Fibroblast of lung (primary cell): ENCODE measurements around the gene ANXA6. TPM values are rescaled to one million over a fixed set of nuclear protein-coding genes. Genes with fewer than 3 reads are reported as not detected.

ENCODE experiments used
- DNase-seq, 2 donors: peaks; one replicate each; pipeline versions ENCODE4 v3.0.0 to v3.0.0-alpha.2; 2010; ENCODE audit warnings: low read depth in 2 of 2
- H2AFZ ChIP-seq: 2 replicates; pipeline ENCODE4 v1.5.1; 2012; ENCODE audit warnings: low read length, control low read depth, inconsistent platforms
- H3K27ac ChIP-seq: 2 replicates; pipeline ENCODE4 v1.5.1; 2011; ENCODE audit warnings: low read length, control low read depth; ENCODE audit not compliant: insufficient read depth
- H3K27me3 ChIP-seq: 2 replicates; pipeline ENCODE4 v1.5.1; 2011; ENCODE audit warnings: mild to moderate bottlenecking, low read length; ENCODE audit not compliant: control insufficient read depth, insufficient read depth
- H3K36me3 ChIP-seq: 2 replicates; pipeline ENCODE4 v1.5.1; 2011; ENCODE audit warnings: low read length; ENCODE audit not compliant: control insufficient read depth, insufficient read depth
- H3K4me1 ChIP-seq: 2 replicates; pipeline ENCODE4 v1.5.1; 2011; ENCODE audit warnings: low read length; ENCODE audit not compliant: control insufficient read depth, insufficient read depth; ENCODE audit errors: extremely low read depth
- H3K4me2 ChIP-seq: 2 replicates; pipeline ENCODE4 v1.5.1; 2011; ENCODE audit warnings: low read length, control low read depth; ENCODE audit not compliant: insufficient read depth; ENCODE audit errors: extremely low read depth
- H3K4me3 ChIP-seq, 4 experiments: fragments of 200-600 bp in 1 of 4; sonication (generic) in 1 of 4; replicated peaks in 1 of 4; 2 replicates each; pipeline ENCODE4 v1.5.1; 2011 to 2016; ENCODE audit warnings: low read length in 4 of 4, low read depth in 3 of 4, mild to moderate bottlenecking in 3 of 4, control low read depth in 2 of 4, inconsistent platforms in 1 of 4, mixed read lengths in 1 of 4; ENCODE audit not compliant: insufficient read depth in 1 of 4; ENCODE audit errors: control extremely low read depth in 1 of 4
- H3K79me2 ChIP-seq: 2 replicates; pipeline ENCODE4 v1.5.1; 2012; ENCODE audit warnings: mild to moderate bottlenecking, low read length, inconsistent platforms; ENCODE audit not compliant: control insufficient read depth, insufficient read depth
- H3K9ac ChIP-seq: 2 replicates; pipeline ENCODE4 v1.5.1; 2011; ENCODE audit warnings: mild to moderate bottlenecking, low read length, control low read depth; ENCODE audit not compliant: insufficient read depth
- H3K9me3 ChIP-seq: 2 replicates; pipeline ENCODE4 v1.5.1; 2012; ENCODE audit warnings: low read depth, low read length; ENCODE audit not compliant: control insufficient read depth, insufficient read depth
- H4K20me1 ChIP-seq: 2 replicates; pipeline ENCODE4 v1.5.1; 2011; ENCODE audit warnings: low read length; ENCODE audit not compliant: control insufficient read depth, insufficient read depth; ENCODE audit errors: extremely low read depth
- EZH2 ChIP-seq: IDR thresholded peaks from 2 replicates; pipeline ENCODE4 v1.5.1; 2012; ENCODE audit warnings: low read length, control low read depth, mild to moderate bottlenecking; ENCODE audit errors: missing control alignments
- polyA minus RNA-seq: library from RNA; depleted of rRNA, polyadenylated mRNA; stranded (reverse); fragments of >200 nt; gene quantifications from 2 replicates; pipeline ENCODE4 v1.2.3, GENCODE V29; 2011; ENCODE audit warnings: low replicate concordance
- polyA plus RNA-seq, 2 donors: library from polyadenylated mRNA; depleted of rRNA in 1 of 2; stranded (reverse) in 1 of 2; unstranded in 1 of 2; fragments of >200 nt; gene quantifications; 2 replicates each; pipeline ENCODE4 v1.2.1, GENCODE V29; 2011 to 2012; ENCODE audit warnings: missing spikeins in 1 of 2
- total RNA-seq: library from RNA; depleted of rRNA; stranded (reverse); fragments of >200 nt; gene quantifications from 2 replicates; pipeline ENCODE4 v1.2.1, GENCODE V29; 2014
- TF ChIP-seq, protein P1 (sequence below), 2 donors: IDR thresholded peaks in 1 of 2; conservative IDR thresholded peaks in 1 of 2; 1 replicate in 1 of 2; 2 replicates in 1 of 2; pipeline ENCODE4 v1.5.1; 2011 to 2012; ENCODE audit warnings: low read length in 2 of 2, control low read depth in 1 of 2, inconsistent platforms in 1 of 2, low read depth in 1 of 2, mild to moderate bottlenecking in 1 of 2

ANXA6 gene
- total RNA-seq (430 and 615 TPM in 2 replicates), polyA plus RNA-seq (421 and 591 TPM in 2 replicates), polyA minus RNA-seq (567 and 955 TPM in 2 replicates)
- 503 and 689 TPM in 2 replicates for polyA plus RNA-seq (2012)

GRCh38 chr5:151157426-151158286 is at the start of gene ANXA6:
Gene ANXA6 (minus strand): TSS chr5:151157779. CDS start chr5:151147901, 9,878 bp downstream.
- Histone ChIP-seq H3K36me3 (no peaks in the 10 kb centered on the region), H3K9me3 (no peaks in the 10 kb centered on the region), H3K27ac (peak within 1 kb of the TSS; percentile 76), H3K27me3 (no peaks in the 10 kb centered on the region), H4K20me1 (no peaks in the 10 kb centered on the region), H3K79me2 (peaks cover 50% of the 10 kb centered on the region), H2AFZ (peak within 1 kb of the TSS; percentile 25), H3K9ac (peak within 1 kb of the TSS; percentile 74), H3K4me3 (peak within 1 kb of the TSS; percentile 75 to 98 (median 82)), H3K4me2 (peak within 1 kb of the TSS; percentile 98), H3K4me1 (peaks cover 21% of the 10 kb centered on the region)
- TF ChIP-seq, protein P1, sequence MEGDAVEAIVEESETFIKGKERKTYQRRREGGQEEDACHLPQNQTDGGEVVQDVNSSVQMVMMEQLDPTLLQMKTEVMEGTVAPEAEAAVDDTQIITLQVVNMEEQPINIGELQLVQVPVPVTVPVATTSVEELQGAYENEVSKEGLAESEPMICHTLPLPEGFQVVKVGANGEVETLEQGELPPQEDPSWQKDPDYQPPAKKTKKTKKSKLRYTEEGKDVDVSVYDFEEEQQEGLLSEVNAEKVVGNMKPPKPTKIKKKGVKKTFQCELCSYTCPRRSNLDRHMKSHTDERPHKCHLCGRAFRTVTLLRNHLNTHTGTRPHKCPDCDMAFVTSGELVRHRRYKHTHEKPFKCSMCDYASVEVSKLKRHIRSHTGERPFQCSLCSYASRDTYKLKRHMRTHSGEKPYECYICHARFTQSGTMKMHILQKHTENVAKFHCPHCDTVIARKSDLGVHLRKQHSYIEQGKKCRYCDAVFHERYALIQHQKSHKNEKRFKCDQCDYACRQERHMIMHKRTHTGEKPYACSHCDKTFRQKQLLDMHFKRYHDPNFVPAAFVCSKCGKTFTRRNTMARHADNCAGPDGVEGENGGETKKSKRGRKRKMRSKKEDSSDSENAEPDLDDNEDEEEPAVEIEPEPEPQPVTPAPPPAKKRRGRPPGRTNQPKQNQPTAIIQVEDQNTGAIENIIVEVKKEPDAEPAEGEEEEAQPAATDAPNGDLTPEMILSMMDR (conservative IDR thresholded peaks at IDR 0.05 in 1 of 2, IDR thresholded peaks at IDR 0.05 in 1 of 2; ENCODE audit: low read depth in 1 of 2, low read length in 2 of 2): no peak
- TF ChIP-seq EZH2: no peak
- DNase-seq: peak; percentile 73 to 80

DNA sequence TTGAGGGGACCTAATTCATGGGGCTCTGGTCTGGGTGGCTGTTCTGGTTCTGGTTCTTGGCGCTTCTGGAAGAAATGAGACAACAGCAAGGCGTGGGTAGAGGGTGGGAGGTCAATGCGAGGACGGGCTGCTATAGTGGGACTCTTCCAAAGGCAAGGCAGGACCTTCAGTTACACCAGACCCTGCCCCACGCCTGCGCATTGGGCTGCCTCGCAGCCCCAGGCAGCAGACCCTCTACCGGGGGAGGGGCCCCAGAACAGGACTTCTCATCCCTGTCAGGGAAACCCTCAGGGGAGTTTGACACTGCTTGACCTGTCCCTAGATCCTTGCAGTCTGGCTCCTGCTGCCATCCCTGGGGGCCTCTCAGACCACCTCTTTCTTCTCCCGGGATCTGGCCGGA is 47.8 kb upstream of the ANXA6 start:
- H2AFZ ChIP-seq: no peak overlapping the region
- no peaks in the 10 kb centered on the region for H3K27me3 ChIP-seq
- H3K79me2 ChIP-seq: no peaks in the 10 kb centered on the region
- H4K20me1 ChIP-seq: no peaks in the 10 kb centered on the region
- no peak overlapping the region for H3K27ac ChIP-seq
- no peaks in the 10 kb centered on the region for H3K9me3 ChIP-seq
- no peaks in the 10 kb centered on the region for H3K4me1 ChIP-seq
- no peak for TF ChIP-seq EZH2
- TF ChIP-seq, protein P1 (conservative IDR thresholded peaks at IDR 0.05 in 1 of 2, IDR thresholded peaks at IDR 0.05 in 1 of 2; ENCODE audit: low read depth in 1 of 2, low read length in 2 of 2): no peak
- no peak for DNase-seq
- H3K4me2 ChIP-seq: no peak overlapping the region
- H3K36me3 ChIP-seq: no peaks in the 10 kb centered on the region
- H3K4me3 ChIP-seq: no peak overlapping the region
- H3K9ac ChIP-seq: no peak overlapping the region

DNA sequence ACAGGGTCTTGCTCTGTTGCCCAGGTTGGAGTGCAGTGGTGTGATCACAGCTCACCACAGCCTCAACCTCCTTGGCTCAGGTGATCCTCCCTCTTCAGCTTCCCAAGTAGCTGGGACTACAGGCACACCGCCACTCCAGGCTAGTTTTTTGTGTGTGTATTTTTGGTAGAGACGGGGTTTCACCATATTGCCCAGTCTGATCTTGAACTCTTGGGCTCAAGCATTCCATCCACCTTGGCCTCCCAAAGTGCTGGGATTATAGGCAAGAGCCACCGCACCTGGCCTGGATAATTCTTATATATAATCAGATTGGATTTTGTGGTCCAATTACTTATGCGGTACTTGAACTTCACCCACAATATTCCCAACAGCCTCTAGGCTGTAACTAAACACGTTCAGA is 46.5 kb upstream of the ANXA6 start:
- TF ChIP-seq, protein P1 (conservative IDR thresholded peaks at IDR 0.05 in 1 of 2, IDR thresholded peaks at IDR 0.05 in 1 of 2; ENCODE audit: low read depth in 1 of 2, low read length in 2 of 2): no peak
- no peak for TF ChIP-seq EZH2
- H3K9ac ChIP-seq: no peak overlapping the region
- H3K9me3 ChIP-seq: no peaks in the 10 kb centered on the region
- no peak overlapping the region for H2AFZ ChIP-seq
- no peaks in the 10 kb centered on the region for H3K27me3 ChIP-seq
- H3K27ac ChIP-seq: no peak overlapping the region
- DNase-seq: no peak
- H3K79me2 ChIP-seq: no peaks in the 10 kb centered on the region
- H3K4me3 ChIP-seq: no peak overlapping the region
- H3K4me1 ChIP-seq: no peaks in the 10 kb centered on the region
- H3K36me3 ChIP-seq: no peaks in the 10 kb centered on the region
- no peak overlapping the region for H3K4me2 ChIP-seq
- H4K20me1 ChIP-seq: no peaks in the 10 kb centered on the region
